Ureter (tissue), 1 donor: ENCODE data around the gene CALM3. TPM values are rescaled to one million over a fixed set of nuclear protein-coding genes. Genes with fewer than 3 reads are reported as not detected.
"Not testable (repeated sequence)": the region's sequence is repeated elsewhere in the genome, so short reads cannot be mapped to it uniquely, and the experiment has no call there.

Source experiments
- DNase-seq: peaks from one replicate; pipeline ENCODE4 v3.0.0-alpha.2; 2020; ENCODE audit warnings: low spot score
- total RNA-seq: library from RNA; stranded (reverse); gene quantifications from one replicate; pipeline ENCODE4 v1.2.4, GENCODE V29; 2023
- donor health status: DM: yes; HTN: yes; CAD: no.

Gene CALM3
- total RNA-seq, 1 donor from 2014 or later = 253 TPM

GRCh38 chr19:46614114-46614722 lies 13.1 kb downstream of the CALM3 start:
- peak; percentile 86 for DNase-seq

- no peak for DNase-seq
Observed at GRCh38 chr19:46615966-46616365, 14.8 kb downstream of the CALM3 start.

GRCh38 chr19:46616631-46617322 lies 15.6 kb downstream of the CALM3 start:
- no peak for DNase-seq

GRCh38 chr19:46617601-46618000 lies 16.5 kb downstream of the CALM3 start:
- DNase-seq = no peak

DNA sequence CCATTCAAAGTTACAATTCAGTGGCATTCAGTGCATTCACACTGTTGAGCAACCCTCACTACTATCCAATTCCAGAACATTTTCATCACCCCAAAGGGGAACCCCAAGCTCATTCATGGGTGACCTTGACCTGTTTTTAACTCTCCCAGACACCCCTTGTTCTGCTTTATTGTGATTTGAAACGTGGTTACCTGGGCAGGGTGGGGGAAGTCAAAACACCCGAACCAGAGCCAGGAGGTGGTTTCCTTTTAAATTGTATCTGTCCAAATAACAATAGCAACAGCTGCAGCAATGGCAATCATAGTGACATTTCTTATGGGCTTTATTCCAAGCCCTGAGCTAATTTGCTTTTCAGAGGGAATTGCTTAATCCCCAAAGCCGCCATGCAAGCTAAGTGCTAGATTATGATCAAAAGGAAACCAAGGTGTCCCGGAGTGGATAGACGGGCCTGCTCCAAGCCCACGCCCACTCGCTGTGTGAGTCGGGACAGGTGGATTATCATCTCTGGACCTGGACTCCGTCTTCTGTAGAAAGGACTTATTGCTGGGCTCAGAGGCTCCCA lies 17.6 kb downstream of the CALM3 start:
- DNase-seq = no peak

DNA sequence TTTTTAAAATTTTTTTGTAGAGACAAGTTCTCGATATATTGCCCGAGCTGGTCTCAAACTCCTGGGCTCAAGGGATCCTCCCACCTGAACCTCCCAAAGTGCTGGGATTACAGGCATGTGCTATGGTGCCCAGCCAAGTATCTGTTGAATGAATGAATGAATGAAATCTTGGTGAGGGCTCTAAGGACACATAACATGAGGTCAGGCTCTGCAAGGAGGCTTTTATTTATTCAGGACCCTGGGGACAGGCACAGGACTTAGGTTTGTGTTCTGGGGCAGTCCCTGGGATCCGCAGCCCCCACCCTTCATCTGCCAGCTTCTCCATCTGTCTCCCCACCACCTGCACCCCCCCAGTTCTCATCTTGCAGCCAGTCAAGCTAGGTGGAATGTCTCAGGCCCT lies 19.1 kb downstream of the CALM3 start:
- DNase-seq = no peak

DNA sequence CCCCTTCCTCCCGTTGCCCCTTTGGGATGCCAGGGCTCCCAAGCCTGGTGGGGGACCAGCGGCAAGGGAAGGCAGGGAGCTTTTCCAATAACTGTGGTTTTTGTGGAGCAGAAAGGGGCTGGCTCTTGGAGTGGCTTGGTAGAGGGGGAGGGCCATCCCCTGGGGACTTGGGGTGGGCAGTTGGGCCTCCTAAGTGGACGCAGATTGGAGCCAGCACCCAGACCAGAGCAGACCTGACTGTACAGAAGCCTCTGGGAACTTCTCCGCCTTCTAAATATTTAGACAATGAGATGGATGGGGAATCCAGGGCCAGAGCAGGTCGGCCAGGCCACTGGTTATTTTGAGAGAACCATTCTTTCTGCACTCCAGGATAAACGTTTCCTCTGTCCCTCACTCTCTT lies 19.6 kb downstream of the CALM3 start:
- no peak for DNase-seq

DNA sequence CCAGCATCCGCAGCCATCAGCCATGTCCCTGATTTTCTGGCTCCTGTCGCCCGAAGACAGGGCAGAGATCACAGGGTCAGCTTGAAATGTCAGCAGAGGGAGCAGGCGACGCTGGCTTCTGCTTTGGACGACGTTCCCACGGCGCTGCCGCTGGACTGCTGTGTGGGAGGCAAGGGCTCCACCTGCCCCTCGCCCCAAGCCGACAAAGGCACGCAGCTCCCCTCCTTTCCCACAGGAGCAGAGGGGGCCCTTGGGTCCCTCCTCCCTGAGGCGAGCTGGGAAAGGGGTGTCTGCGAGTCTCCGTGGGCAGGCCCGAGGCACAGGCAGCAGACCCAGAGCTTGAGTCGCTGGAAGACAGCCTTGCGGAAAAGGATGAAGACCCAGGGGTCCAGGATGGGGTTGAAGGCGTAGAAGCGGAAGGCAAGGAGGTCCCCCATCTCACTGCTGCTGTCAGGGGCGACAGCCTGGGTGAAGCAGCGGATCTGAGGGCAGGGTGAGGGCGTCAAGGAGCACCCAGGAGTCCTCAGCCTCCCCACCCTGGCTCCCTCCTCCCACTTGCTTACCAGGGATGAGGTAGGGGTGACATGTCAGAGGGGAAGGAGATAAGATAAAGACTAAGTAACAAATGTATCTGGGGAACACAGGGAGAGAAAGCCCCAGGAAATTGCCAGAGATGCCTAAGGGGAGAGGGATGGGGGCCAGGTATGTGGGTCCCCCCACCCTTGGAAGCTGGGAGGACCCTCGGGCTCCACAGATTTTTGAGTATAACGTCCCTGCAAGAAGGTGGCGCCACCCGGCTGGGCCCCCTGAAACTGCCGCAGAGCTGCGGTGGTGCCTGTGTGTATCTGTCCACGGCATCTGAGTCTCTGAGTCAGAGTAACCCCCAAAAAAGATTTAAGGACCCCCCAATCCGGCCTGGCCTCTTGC lies 20.3 kb downstream of the CALM3 start:
- DNase-seq = no peak

DNA sequence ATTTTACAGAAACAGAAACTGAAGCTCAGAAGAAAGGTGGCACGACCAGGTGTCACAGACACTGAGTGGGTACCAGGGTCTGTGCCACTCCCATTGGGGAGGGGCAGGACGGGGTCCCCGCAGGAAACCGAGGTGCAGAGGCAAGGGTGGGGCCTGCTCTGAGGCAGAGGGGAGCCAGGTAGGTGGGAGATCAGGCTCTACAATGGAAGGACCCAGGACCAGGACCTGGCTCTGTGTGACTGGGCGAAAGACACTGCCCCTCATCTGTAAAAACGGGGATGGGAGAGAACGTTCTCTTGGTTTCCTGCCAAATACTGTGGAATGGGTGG lies 21.0 kb downstream of the CALM3 start:
- no peak for DNase-seq

GRCh38 chr19:46623915-46624502 lies 22.9 kb downstream of the CALM3 start:
- no peak for DNase-seq

DNA sequence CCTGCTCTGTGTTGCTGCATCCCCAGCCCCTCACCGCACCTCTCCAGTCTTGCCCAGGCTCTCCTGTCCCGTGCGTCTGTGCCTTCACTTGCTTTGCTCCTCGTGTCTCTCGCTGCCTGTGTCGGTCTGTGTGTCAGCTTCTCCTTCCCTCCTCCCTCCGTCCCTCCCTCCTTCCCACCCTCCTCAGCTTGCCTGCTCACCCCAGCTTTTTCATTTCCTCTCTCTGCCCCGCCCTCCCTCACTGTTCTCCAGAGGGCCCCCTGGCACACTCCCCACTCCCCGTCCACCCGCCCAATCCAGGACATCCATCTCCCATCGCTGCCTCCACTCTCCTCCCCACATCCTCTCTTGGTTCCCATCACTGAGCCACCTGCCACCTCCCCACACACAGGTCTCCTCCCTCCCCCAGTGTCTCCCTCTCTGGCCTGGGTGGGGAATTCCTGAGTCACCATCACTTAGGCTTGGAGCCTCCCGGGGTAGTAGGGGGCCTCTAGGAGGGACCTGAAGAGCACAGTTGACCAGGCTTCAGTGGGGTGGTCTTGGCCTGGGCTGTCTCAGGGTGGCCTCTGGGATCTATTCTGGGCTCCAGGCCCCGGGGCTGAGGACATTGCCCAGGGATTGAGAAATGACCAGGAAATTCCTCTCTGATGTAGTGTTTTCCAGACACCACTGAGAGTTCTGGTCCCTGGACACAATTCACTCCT lies 24.0 kb downstream of the CALM3 start, which contains the start of gene PTGIR:
Gene PTGIR, minus strand, starts transcription at position 132 of the 704 bp plus-strand sequence. CDS start 864 bp downstream, outside the sequence.
- peak; percentile 70 for DNase-seq

- no peak for DNase-seq
Observed at GRCh38 chr19:46625731-46626130, 24.6 kb downstream of the CALM3 start.

DNA sequence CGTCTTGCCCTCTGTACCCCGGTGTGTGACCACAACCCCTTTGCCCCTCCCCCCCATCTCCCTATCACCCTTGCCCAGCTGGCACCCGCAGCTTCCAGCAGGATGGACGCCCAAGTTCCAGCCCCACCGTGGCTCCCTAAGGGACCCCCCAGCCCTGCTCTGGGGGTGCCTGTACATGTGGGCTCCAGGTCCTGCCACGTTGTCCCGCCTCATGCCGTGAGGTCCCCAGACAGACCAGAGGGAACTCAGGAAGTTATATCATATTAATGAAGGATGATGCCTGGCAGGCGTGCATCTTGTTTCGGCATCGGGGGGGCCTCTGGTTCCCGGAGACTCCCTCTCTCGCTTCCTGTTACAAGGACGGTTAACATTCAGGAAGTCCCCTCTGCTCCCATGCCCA lies 25.3 kb downstream of the CALM3 start:
- no peak for DNase-seq

GRCh38 chr19:46628970-46629369 lies 27.8 kb downstream of the CALM3 start:
- DNase-seq = not testable (repeated sequence)

DNA sequence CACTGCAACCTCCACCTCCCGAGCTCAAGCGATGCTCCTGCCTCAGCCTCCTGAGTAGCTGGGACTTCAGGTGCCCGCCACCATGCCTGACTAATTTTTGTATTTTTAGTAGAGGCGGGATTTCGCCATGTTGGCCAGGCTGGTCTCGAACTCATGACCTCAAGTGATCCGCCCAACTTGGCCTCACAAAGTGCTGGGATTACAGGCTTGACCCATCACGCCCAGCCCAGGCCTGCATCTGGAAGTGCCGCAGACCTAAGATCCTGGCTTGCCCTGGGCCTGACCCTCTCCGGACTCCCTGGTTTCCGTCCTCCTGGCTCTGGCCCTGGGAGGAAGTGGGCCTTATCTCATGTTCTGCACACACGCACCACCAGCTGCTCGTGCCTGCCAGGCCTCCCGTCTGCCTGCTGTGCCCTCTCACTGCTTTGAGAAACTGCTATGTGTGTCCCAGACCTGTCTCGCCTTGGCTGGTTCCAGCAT lies 28.5 kb downstream of the CALM3 start:
- no peak for DNase-seq

DNA sequence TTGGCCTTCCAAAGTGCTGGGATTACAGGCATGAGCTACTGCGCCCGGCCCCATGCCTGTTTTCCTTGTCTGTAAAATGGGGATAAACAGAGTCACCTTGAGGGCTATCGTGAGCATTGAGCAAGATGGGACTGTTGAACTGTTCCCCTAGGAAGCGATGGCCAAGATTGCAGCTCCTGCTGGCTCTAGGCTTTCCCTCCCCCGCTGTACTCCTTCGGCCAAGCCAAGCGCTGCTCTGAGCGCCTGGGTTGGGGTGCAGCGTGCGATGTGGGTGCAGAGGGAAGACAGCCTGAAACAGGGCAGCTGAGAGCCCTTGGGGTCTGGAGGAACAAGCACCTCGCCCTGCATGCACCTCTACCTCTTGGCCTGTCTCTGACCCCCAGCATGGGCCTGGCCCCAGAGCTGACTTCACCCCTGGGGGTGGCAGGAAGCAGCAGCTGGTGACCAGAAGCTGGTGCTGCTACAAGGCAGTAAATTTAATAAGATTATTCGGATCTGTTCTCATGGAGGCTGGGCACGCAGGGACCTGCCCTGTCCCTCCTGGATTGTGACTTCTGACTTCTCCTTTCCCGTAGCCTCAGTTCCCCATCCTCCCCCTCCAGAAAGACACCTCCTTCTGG lies 29.6 kb downstream of the CALM3 start:
- no peak for DNase-seq

GRCh38 chr19:46631481-46631880 lies 30.4 kb downstream of the CALM3 start:
- no peak for DNase-seq

DNA sequence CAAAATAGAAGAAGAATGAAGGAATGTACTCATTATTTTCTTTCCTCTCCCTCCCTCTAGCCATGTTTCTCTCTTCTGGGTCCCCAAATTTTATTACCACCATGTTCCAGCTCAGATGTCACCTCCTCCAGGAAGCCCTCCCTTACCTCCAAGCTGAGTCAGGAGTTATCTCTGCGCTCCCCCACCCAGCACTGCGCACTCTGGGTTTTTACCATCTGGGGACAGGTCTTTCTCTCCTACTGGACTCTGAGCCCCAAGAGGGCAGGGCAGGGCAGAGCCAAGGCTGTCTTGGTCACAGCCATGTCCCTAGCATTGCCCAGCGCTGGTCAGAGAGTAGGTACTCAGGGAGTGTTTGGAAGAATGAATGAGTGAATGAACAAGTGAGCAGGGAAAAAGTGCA lies 32.0 kb downstream of the CALM3 start:
- DNase-seq = no peak

DNA sequence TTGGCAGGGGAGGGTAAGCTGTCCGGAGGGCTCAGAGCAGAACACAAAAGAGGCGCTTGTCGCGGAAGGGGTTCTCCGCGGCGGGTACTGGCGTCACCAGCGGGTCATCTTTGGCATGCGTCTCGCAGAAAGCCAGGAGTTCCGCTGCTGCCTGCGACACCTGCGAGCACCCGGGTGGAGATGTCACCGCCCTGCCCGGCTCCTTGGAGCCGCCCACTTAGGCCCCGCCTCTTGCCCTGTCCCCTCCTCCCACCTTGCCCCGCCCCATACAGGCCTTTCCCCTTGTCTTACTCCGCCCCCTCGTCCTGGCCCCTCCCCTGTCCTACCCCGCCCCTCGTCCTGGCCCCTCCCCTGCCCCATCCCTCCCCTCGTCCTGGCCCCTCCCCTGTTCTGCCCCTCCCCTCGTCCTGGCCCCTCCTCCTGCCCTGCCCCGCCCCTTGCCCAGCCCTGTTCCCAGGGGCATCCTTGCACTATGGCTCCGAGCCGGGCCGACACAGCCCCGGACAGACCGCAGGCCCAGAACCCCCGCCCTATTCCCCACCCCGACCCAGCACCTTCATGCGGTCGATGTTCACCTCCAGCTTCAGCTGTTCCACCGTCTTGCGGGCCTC lies 33.0 kb downstream of the CALM3 start:
- DNase-seq = peak; percentile 92

- no peak for DNase-seq
Observed at GRCh38 chr19:46634656-46635218, 33.6 kb downstream of the CALM3 start.
